ENCODE data around the gene CFAP97.

Gene CFAP97

GRCh38 chr4:185110375-185110823, 93.4 kb downstream of the CFAP97 start:
- DNase-seq: no peak

DNA sequence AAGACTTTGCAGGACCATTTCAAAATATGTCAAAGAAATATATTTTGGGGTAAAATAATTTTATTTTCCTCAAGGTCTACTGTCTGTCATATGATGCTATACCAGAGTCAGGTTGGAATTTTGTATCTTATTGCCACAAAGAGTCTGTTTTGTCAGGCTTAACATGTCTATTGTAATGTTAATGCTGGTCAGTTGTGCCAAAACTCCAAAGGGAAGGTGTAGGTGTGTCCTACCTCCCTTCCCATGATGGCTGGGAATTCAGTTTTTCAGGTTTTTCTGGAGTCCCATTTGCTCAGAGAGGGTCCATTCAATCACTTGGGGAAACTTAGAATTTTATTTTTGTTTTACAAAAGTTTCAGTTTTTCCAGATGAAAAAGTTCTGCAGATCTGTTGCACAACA, 94.1 kb downstream of the CFAP97 start:
- DNase-seq: no peak

Measured in amygdala (tissue), 56 donors.